Adrenal gland (tissue), 5 donors: ENCODE measurements around the gene CDH4.

Source experiments
- POLR2A ChIP-seq, 2 donors: fragments of 450-650 bp; IDR thresholded peaks; one replicate each; pipeline ENCODE4 v1.6.1; 2017; ENCODE audit warnings: antibody characterized with exemption in 2 of 2, mild to moderate bottlenecking in 2 of 2, moderate library complexity in 1 of 2
- TF ChIP-seq, protein P1 (sequence below), 6 experiments: fragments of 450-650 bp in 4 of 6; fragments of 200-600 bp in 2 of 6; sonication (generic) in 1 of 6; IDR thresholded peaks; 1 replicate in 5 of 6; 2 replicates in 1 of 6; pipeline versions ENCODE4 v1.5.1 to v1.8.0; 2016 to 2021; ENCODE audit warnings: antibody characterized with exemption in 6 of 6, mild to moderate bottlenecking in 2 of 6, moderate library complexity in 1 of 6
- donor health status: DM: no; HTN: no; CAD: no.

DNA sequence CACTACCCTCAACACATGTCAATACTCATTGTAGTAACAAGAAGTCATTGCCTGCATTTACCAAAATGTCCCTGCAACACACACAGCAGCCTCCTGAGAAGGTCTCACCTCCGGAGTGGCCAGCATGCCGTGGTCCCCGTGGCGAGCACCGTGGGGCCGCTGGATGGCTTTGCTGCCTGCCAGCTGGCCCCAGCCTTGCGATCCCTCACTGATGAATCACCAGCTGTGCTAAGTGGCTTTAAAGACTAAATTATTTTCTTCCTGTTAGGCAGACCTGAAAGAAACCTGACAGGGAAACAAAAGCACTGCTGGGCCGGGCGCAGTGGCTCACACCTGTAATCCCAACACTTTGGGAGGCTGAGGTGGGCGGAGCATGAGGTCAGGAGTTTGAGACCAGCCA is 306.7 kb downstream of the CDH4 start:
- TF ChIP-seq, protein P1, sequence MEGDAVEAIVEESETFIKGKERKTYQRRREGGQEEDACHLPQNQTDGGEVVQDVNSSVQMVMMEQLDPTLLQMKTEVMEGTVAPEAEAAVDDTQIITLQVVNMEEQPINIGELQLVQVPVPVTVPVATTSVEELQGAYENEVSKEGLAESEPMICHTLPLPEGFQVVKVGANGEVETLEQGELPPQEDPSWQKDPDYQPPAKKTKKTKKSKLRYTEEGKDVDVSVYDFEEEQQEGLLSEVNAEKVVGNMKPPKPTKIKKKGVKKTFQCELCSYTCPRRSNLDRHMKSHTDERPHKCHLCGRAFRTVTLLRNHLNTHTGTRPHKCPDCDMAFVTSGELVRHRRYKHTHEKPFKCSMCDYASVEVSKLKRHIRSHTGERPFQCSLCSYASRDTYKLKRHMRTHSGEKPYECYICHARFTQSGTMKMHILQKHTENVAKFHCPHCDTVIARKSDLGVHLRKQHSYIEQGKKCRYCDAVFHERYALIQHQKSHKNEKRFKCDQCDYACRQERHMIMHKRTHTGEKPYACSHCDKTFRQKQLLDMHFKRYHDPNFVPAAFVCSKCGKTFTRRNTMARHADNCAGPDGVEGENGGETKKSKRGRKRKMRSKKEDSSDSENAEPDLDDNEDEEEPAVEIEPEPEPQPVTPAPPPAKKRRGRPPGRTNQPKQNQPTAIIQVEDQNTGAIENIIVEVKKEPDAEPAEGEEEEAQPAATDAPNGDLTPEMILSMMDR (IDR thresholded peaks at IDR 0.05): no peak
- TF ChIP-seq POLR2A (IDR thresholded peaks at IDR 0.05): no peak
